ENCODE data around the gene TSNAX. TPM values are rescaled to one million over a fixed set of nuclear protein-coding genes. Genes with fewer than 3 reads are reported as not detected.

Gene TSNAX
- polyA plus RNA-seq, 4 donors, result 52.4 to 63.4 (median 60.9) TPM

DNA sequence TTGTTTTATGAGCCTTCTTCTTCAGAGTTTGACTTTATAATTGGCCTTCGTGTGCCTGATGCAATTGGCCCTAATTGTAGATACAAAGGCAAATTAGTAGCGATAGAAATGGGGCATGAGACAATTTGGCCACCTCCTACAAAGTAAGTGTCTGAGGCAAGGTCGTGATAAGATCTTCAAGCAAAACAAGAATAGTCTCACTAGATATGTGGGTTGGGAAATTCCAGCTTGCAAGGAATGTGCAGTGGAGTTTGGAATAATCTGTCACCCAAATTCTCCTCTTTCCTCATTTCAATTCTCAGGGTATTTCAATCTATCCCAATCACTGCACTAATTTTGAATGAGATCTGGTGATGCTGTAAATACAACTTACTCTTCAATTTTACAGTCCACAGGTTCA is 11.4 kb upstream of the TSNAX start:
- DNase-seq (ENCODE audit: low read depth in 4 of 4, low spot score in 3 of 4), result no peak

DNA sequence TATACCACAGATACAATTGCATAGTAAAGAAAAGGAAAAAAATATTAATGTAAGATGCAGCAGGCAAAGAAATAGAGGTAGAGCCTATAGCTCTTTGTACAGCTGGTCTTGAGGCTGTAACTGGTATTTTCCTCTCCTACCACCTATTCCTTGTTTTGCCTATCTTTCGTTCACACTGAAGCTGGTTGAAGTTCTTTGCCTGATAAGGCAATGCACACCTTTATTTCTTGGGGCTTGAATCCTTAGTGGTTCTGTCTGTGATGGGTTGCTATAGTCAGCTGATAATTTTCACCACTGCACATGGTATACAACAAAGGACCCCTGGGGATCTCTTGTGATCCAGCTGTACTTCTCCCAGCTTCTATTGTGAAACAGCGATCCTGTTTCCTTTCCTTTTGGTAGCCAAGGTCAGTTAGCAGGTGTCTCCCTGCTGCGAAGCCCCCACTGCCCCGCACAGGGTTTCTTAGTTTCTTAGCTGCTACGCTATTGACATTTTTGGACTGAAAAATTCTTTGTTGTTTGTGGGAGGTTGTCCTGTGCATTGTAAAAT is 9.9 kb upstream of the TSNAX start:
- DNase-seq (ENCODE audit: low read depth in 4 of 4, low spot score in 3 of 4), result no peak

DNA sequence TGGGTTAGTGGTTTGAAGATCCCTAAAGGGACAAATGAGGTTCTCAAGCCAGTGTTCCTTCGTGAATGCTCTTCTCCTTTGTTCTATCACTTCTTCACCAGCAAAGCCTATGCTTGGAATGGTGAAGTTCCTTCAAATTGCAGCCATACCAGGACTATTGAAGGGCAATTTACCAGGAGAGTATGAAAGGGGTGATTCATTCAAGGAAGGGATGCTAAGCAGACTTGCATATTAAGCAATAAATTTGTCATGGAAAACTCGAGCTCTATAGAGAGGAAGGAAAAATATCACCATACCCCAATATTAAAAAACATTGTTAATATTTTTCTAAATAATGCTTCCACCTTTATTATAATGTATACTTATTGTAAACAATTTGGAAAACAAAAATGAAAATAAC is 9.3 kb upstream of the TSNAX start:
- no peak for DNase-seq (ENCODE audit: low read depth in 4 of 4, low spot score in 3 of 4)

DNA sequence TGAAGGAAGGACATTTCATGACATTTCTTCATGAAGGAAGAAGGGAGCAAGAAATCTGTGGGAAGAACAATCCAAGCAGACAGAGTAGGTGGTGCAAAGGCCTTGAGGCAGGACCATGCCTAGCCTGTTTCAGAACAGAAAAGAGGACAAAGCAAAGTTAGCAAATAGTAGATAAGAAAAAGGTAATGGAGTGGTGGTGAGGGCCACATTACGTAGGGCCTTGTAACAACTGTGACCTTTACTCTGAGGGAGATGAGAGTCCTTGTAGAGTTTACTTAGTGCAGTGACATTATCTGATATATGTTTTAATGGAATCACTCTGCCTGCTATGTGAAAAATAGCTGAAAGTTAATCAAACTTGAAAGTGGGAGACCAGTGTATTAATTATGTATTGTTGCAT is 6.4 kb upstream of the TSNAX start:
- DNase-seq (ENCODE audit: low read depth in 4 of 4, low spot score in 3 of 4), result no peak

DNA sequence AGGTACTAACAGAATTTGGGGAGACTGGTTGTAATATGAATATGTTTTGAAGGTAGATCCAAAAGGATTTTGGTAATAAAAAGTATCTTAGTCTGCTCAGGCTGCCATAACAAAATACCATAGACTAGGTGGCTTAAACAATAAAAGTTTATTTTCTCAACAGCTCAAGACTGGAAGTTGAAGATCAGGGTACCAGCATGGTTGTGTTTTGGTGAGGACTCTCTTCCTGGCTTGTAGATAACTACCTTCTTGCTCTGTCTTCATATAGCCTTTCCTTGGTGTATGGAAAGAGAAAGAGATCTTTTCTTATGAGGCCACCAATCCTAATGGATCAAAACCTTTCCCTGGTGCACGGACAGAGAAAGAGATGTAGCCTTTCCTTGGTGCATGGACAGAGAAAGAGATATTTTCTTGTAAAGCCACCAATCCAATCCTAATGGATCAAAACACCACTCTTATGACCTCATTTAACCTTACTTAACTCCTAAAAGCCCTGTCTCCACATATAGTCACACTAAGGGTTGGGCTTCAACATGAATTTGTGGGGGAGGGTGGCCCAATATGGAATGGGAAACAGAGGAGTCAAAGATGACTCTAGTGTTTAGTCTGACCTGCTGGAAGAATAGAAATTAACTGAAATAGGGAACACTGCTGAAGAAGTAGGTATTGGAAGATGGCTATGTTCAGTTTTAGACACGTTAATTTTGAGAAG is 5.4 kb upstream of the TSNAX start:
- no peak for DNase-seq (ENCODE audit: low read depth in 4 of 4, low spot score in 3 of 4)

DNA sequence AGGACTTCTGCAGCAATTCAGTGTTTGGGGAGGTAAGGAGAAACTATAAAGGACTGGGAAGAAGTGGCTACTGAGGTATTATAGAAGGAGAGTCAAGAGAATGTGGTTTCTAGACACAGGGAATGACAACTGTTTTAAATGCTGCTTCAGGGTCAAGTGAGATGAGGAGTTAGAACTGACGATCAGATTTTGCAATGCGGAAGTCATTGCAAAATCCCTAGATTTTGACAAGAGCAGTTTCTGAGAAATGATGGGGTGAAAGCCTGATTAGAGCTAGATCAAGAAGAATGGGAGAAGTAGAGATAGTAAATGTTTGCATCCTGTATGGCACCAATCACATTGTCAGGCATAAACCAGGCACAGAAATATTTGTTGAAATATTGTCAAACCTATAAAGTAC is 4.7 kb upstream of the TSNAX start:
- DNase-seq (ENCODE audit: low read depth in 4 of 4, low spot score in 3 of 4), result no peak

DNA sequence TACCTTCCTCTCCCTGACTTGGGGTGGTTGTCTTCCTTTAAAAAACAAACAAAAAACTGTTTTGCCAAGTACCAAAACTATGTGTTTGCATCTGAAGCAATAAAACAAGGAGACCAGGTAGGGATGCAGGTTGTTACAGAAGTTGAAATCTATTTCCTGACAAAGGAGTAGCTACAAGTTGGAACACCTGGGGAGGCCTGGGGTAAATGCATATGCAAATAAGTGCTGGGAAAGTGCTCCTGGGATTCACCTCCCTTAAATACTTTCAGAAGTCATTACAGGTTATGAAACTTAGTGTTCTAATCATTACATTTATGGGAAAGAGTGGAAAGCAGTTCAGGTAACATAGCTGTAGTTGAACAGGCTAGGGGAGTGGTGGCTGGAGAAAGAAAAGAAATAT is 1.9 kb upstream of the TSNAX start:
- DNase-seq (ENCODE audit: low read depth in 4 of 4, low spot score in 3 of 4), result no peak

DNA sequence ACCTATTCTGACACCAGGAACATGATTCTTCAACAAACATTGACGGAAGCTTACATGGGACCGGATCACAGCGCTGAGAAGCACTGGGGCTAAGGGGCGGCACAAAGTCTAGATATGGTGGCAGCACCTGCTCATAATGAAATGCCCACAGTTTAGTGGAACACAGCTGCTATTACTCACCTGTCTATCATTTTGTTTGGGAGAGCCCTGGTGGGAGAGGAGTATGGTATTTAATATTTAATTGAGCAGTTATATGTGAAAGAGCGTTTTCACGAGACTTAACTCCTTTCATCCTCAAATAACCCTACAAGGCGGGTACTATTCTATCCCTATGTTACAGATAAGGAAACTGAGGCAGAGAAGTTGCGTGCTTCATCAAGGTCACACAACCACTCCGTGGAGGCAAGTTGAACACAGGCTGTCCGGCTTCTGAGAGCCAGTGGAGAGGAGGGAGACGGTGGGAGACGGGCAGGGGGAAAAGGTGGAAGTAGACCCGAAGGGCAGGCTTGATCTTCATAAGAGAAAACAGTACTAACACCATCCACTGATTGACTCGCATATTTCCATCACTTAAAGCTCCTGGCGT is 790 bp upstream of the TSNAX start:
- DNase-seq (ENCODE audit: low read depth in 4 of 4, low spot score in 3 of 4), result no peak

DNA sequence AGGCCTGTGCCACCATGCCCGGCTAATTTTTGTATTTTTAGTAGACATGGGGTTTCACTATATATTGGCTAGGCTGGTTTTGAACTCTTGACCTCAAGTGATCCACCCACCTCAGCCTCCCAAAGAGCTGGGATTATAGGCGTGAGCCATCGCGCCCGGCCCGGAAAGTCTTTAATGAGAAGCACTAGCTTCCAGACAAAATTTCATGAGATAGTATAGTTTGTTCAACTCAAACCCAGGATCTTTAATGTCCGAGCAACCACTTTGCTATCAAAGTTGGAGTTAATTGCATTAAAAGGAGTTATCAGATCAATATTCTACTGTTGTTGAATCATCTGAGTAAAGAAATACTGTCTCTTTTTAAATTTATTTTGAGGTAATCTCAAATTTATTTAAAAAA is 4.8 kb downstream of the TSNAX start:
- no peak for DNase-seq (ENCODE audit: low read depth in 4 of 4, low spot score in 3 of 4)

DNA sequence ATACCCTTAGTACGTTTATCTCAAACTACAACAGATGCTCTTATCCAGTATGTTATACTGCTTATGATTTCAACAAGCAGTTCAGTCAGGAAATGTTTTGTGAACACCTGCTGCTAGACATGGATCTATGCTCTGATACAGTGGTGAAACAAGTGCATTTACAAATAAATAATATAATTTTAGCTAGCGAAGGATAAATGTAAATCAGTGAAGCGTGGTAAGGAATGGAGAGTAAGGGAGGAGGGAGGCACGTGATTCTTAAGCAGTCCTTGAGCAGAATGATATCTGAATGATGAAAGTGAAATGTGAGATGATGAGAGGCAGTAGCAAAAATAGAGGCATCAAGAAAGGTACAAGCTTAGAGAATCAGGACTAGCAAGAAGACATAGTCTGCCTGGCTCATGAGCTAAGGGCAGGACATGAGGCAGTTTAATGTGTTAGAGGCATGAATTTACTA is 6.3 kb downstream of the TSNAX start:
- DNase-seq (ENCODE audit: low read depth in 4 of 4, low spot score in 3 of 4), result no peak

DNA sequence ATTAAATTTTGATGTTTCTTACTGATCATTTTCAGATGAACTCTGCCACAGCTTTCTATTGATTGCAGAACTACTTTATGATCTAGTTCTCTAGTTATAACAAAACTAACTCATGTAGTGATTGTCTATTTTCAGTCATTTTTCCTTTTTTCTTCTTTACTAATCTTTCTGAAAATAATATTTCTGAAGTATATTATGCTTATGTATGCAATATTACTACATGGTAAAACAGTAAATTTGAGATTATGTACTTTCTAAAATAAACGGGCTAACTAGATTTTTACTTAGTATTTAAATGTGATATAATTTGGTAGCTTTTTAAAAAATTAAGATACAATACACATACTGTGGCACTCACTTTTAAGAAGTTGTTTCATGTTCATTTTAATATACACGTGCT is 7.6 kb downstream of the TSNAX start:
- no peak for DNase-seq (ENCODE audit: low read depth in 4 of 4, low spot score in 3 of 4)

DNA sequence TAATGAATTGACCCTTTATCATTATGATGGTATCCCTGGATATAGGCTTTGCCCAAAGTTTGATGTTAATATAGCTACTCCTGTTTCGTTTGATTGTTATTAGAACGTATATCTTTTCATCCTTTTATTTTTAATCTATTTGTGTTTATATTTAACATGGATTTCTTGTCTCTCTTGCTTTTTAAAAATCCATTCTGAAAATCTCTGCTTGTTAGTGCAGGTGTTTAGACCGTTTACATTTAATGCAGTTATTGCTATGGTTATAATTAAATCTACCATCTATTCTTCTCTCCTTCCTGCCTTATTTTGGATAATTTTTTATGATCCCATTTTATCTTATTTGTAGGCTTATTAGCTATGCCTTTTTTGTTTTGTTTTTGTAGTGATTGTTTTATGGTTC is 12.4 kb downstream of the TSNAX start:
- DNase-seq (ENCODE audit: low read depth in 4 of 4, low spot score in 3 of 4), result no peak

DNA sequence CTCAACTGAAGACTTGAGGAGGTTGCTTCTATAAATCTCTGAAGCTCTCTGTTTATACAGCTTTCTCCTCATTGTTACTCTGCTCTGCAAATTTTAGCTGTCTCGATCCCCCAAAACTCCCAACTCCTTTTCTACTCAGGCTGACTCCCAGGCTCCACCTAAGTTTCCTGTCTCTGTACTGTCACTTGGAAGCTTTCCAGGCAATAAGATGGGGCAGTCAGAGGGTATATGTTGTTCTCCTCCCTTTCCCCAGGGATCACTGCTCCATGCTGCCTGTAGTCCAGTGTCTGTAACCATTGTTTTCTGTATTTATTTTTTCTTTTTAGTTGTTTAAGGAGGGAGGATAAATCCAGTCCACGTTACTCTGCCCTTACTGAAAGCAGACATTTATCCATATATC is 13.4 kb downstream of the TSNAX start:
- no peak for DNase-seq (ENCODE audit: low read depth in 4 of 4, low spot score in 3 of 4)

DNA sequence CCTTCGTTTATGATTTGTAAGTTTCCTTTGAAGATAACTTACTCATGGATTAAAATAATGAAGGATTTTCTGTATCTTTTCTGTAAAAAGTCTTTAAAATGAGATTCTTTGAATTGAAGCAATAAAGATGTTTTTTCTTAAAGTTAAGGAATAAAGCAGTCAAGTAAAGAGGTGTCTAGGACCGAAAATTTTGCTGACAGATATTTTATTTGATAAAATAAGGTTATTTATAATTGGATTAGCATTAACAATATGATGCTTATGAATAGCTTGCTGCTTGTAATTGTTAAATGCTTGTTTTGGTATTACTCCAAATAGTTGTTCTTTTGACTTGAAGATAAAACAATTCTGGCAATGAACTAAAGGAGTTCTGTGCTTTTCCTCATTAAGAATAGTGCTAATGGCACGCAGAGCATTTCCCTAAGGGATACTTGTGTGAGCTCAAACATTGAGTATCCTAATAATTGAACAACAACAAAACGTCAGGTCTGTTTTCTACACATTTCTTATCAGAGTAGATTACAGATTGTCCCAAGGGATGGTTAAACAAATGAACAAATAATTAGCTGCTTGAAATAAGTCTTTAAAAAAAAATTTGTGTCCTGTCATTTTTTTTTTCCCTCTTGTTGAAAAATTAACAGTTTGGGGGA is 16.6 kb downstream of the TSNAX start:
- DNase-seq (ENCODE audit: low read depth in 4 of 4, low spot score in 3 of 4), result no peak

DNA sequence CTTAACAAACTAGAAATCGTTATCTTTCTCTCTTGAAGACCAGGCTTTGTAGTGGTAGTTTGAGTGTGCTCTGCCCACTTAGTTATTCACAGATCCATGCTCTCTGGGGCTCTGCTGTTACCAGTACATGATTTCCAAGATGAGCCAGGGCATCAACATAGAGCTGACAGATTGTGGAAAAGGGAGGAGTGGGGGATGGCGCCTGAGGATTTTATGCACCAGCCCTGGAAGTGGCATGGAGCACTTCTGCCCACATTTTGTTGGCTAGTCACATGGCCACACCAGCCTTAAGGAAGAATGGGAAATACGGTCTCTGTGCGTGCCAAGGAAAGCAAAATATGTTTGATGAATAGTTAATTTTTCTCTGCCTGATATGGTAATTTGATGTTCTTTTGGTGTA is 18.2 kb downstream of the TSNAX start:
- DNase-seq (ENCODE audit: low read depth in 4 of 4, low spot score in 3 of 4), result no peak

DNA sequence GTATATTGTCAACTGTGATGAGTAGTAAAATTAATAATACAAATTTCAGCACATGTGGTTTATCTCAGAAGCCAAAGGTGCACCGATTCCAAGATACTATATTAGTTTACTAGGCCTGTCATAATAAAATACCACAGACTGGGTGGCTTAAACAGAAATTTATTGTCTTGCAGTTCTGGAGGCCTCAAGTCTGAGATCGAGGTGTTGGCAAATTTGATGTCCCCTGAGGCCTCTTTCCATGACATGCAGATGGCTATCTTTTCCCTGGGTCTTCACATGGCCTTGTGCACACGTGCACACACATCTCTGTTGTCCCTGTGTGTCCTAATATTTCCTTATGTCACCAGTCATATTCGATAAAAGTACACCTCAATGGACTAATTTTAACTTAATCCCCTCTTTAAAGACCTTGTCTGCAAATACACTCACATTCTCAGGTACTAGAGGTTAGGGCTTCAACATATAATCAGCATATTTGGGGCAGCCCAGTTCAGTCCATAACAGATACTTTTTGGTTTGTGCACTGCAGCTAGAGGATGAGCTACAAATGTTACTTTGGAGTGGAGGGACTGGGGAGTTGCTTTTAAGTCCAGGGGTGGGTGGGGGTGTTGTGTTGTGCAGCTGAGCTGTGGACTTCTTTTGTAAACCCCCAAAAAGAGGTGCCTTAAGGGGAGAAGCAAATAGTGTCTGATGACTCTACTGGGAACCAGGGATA is 21.4 kb downstream of the TSNAX start:
- no peak for DNase-seq (ENCODE audit: low read depth in 4 of 4, low spot score in 3 of 4)

DNA sequence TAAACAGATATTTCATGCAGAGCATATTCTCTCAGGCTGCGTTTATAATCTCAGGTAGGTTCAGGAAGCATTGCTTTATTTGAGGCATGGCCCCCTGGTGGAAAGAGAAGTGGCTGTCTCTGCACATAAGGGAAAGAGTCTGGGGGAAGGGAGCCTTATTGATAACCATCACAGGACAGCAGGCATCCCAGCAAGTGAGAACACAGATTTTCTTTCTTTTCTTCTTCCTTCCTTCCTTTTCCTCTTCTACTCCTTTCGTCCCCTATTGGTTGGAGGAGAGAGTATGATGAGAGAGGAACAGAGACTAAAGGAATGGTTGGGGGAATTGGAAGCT is 21.9 kb downstream of the TSNAX start:
- DNase-seq (ENCODE audit: low read depth in 4 of 4, low spot score in 3 of 4), result no peak

DNA sequence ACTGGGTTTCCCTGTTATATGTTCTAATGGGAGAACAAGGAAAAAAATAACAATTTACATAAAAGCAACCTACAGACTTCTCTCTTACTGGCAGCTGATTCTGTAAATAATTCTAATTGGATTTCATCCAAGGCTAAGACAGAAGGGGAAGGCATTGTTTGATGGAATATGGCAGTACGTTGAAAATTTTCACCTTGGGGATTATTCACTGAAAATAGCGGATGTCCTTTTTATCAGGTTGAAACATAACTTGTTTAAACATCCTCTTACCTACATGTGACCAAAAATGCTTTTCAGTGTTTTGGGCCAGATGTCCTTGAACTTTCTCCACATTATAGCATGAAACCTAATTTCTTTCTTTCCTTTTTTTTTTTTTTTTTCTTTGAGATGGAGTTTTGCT is 24.9 kb downstream of the TSNAX start:
- DNase-seq (ENCODE audit: low read depth in 4 of 4, low spot score in 3 of 4), result no peak

DNA sequence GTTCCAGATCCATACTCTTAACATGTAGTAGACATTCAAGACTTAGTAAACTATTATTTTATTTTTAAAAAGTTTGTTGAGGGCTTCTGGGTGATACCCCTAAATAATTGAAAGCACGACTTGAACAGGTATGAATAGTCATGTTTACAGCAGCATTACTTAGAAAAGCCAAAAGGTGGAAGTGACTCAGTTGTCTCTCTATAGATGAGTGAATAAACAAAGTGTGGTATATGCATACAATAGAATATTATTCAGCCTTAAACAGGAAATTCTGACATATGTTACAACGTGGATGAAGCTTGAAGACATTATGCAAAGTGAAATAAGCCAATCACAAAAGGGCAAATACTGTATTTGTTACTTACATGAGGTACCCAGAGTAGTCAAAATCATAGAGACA is 26.5 kb downstream of the TSNAX start:
- no peak for DNase-seq (ENCODE audit: low read depth in 4 of 4, low spot score in 3 of 4)

DNA sequence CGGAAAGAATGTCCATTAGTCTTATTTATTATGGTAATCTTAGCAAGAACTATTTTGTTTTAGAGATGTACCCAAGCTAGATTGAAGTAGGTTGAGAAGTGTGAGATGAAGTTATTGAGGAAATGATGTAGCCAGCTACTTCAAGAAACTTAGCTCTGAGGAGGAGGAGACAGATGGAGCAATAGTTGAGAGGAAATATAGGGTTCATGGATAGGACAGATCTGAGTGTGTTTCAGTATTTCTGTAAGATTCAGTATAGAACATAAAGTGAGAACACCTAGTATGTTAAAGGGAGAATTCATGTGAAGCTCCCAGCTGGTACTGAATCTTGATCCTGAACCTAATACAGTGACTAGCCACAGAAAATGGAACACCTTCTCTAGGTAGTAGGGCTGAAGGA is 28.9 kb downstream of the TSNAX start:
- no peak for DNase-seq (ENCODE audit: low read depth in 4 of 4, low spot score in 3 of 4)

DNA sequence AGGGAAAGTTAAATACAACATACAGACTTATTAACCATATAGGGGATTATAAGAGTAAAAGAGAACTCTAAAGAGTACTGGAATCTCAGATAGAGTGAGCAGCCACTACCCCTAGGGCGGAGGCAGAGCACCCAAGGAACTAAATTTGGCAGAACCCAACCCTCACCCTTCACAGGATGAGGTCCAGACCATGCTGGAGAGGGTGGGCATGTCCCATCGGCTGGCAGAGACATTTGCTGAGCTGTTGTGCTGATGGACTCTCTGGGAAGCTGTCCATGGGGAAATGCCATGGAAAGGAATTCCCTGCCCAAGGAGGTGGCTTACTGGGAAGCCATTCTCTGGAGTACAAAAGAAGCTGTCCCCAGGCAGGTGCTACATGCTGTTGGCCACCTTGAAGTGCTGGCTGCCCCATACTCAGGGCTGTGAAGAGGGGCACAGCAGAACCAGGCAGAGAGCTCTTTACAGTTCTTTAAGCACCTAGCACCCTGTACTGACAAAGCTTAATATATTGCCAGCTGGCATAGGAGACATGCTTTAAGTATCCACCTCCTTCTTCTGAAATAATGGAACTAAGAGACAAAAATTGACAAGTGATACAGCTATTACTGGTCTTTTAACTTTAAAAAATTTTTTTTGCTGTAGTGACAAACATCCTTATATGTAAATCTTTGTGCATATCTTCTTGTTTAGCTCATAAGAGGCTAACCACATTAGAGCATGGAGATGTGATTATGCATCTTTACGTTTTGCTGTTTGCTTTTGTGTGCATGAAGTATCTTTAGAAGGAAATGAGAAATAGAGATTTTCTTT is 29.6 kb downstream of the TSNAX start:
- DNase-seq (ENCODE audit: low read depth in 4 of 4, low spot score in 3 of 4), result no peak
